Measurements from ENCODE around the gene OSGEPL1. TPM values are rescaled to one million over a fixed set of nuclear protein-coding genes. Genes with fewer than 3 reads are reported as not detected.

OSGEPL1 gene
- total and polyA plus RNA-seq, 4 donors = 3.3 to 14.8 (median 6.4) TPM

- H3K9me3 ChIP-seq (ENCODE audit: control insufficient read depth in 4 of 4, insufficient read depth in 3 of 4, low read length in 3 of 4) = peaks cover 0 to 3% (median 0%) of the 10 kb centered on the region in 4 donors
- TF ChIP-seq CTCF (IDR thresholded peaks at IDR 0.05; ENCODE audit: control extremely low read depth, extremely low read depth) = no peak
- WGBS, 2 donors = 90 to 100% methylated on average over 2 of the region's 2 CpGs
- no peak overlapping the region for H3K4me3 ChIP-seq
- no peak for DNase-seq
- no peak overlapping the region for H3K27ac ChIP-seq (ENCODE audit: low read depth in 1 of 2, low read length in 1 of 2)
- no peak overlapping the region for H3K9ac ChIP-seq (ENCODE audit: insufficient read depth in 1 of 2, low read length in 2 of 2)
- H3K27me3 ChIP-seq (ENCODE audit: control insufficient read depth in 3 of 3, insufficient read depth in 3 of 3, low read length in 2 of 3) = peaks cover 0 to 2% (median 0%) of the 10 kb centered on the region in 3 donors
- peaks cover 0 to 26% (median 19%) of the 10 kb centered on the region in 4 donors for H3K36me3 ChIP-seq (ENCODE audit: control insufficient read depth in 4 of 4, insufficient read depth in 4 of 4, low read length in 4 of 4)
- H3K4me1 ChIP-seq (ENCODE audit: control insufficient read depth in 5 of 5, insufficient read depth in 5 of 5, low read length in 5 of 5) = no peaks in the 10 kb centered on the region
- no peak for ATAC-seq (ENCODE audit: insufficient read depth, low FRiP score)
These were observed 36.9 kb upstream of the OSGEPL1 start for GRCh38 chr2:189799531-189799930.

GRCh38 chr2:189799030-189799331, 36.4 kb upstream of the OSGEPL1 start:
- H3K9me3 ChIP-seq (ENCODE audit: control insufficient read depth in 4 of 4, insufficient read depth in 3 of 4, low read length in 3 of 4) = peaks cover 0 to 3% (median 0%) of the 10 kb centered on the region in 4 donors
- no peak for ATAC-seq (ENCODE audit: insufficient read depth, low FRiP score)
- H3K27me3 ChIP-seq (ENCODE audit: control insufficient read depth in 3 of 3, insufficient read depth in 3 of 3, low read length in 2 of 3) = peaks cover 0 to 2% (median 0%) of the 10 kb centered on the region in 3 donors
- peaks cover 0 to 27% (median 19%) of the 10 kb centered on the region in 4 donors for H3K36me3 ChIP-seq (ENCODE audit: control insufficient read depth in 4 of 4, insufficient read depth in 4 of 4, low read length in 4 of 4)
- no peak for TF ChIP-seq CTCF (IDR thresholded peaks at IDR 0.05; ENCODE audit: control extremely low read depth, extremely low read depth)
- DNase-seq = no peak
- H3K4me1 ChIP-seq (ENCODE audit: control insufficient read depth in 5 of 5, insufficient read depth in 5 of 5, low read length in 5 of 5) = no peaks in the 10 kb centered on the region
- H3K27ac ChIP-seq (ENCODE audit: low read depth in 1 of 2, low read length in 1 of 2) = no peak overlapping the region
- no peak overlapping the region for H3K4me3 ChIP-seq
- no peak overlapping the region for H3K9ac ChIP-seq (ENCODE audit: insufficient read depth in 1 of 2, low read length in 2 of 2)

- H3K27me3 ChIP-seq (ENCODE audit: control insufficient read depth in 3 of 3, insufficient read depth in 3 of 3, low read length in 2 of 3) = peaks cover 0 to 2% (median 0%) of the 10 kb centered on the region in 3 donors
- H3K4me1 ChIP-seq (ENCODE audit: control insufficient read depth in 5 of 5, insufficient read depth in 5 of 5, low read length in 5 of 5) = no peaks in the 10 kb centered on the region
- ATAC-seq (ENCODE audit: insufficient read depth, low FRiP score) (no peak), DNase-seq (peak in 2 of 3 donors; percentile 47 to 57)
- no peak overlapping the region for H3K4me3 ChIP-seq
- H3K36me3 ChIP-seq (ENCODE audit: control insufficient read depth in 4 of 4, insufficient read depth in 4 of 4, low read length in 4 of 4) = peaks cover 0 to 32% (median 18%) of the 10 kb centered on the region in 4 donors
- 65 to 71% methylated on average over 4 of the region's 4 CpGs for WGBS, 2 donors
- peaks cover 0 to 3% (median 0%) of the 10 kb centered on the region in 4 donors for H3K9me3 ChIP-seq (ENCODE audit: control insufficient read depth in 4 of 4, insufficient read depth in 3 of 4, low read length in 3 of 4)
- no peak for TF ChIP-seq CTCF (IDR thresholded peaks at IDR 0.05; ENCODE audit: control extremely low read depth, extremely low read depth)
- no peak overlapping the region for H3K27ac ChIP-seq (ENCODE audit: low read depth in 1 of 2, low read length in 1 of 2)
- H3K9ac ChIP-seq (ENCODE audit: insufficient read depth in 1 of 2, low read length in 2 of 2) = no peak overlapping the region
These were observed 35.9 kb upstream of the OSGEPL1 start for GRCh38 chr2:189798312-189799029.

All from lung (tissue), 12 donors.